Stomach (tissue), 9 donors: ENCODE results near the gene ONECUT3. TPM values are rescaled to one million over a fixed set of nuclear protein-coding genes. Genes with fewer than 3 reads are reported as not detected.

Source experiments
- DNase-seq, 2 donors: peaks; one replicate each; pipeline versions ENCODE4 v3.0.0 to v3.0.0-alpha.2; 2013 to 2019
- H3K27ac ChIP-seq, 5 donors: fragments of 200-600 bp in 4 of 5; sonication (generic) in 4 of 5; one replicate each; pipeline ENCODE4 v1.5.1; 2013 to 2019; ENCODE audit warnings: mild to moderate bottlenecking in 1 of 5, moderate library complexity in 1 of 5
- H3K27me3 ChIP-seq, 3 donors: fragments of 200-600 bp; sonication (generic); one replicate each; pipeline ENCODE4 v1.5.1; 2017 to 2019; ENCODE audit warnings: mixed run types in 1 of 3
- H3K36me3 ChIP-seq, 4 donors: fragments of 200-600 bp; sonication (generic); 1 replicate in 3 of 4; 2 replicates in 1 of 4; pipeline ENCODE4 v1.5.1; 2016 to 2019
- H3K4me1 ChIP-seq, 4 donors: fragments of 200-600 bp; sonication (generic); one replicate each; pipeline ENCODE4 v1.5.1; 2016 to 2019
- H3K4me3 ChIP-seq, 4 donors: fragments of 200-600 bp; sonication (generic) in 3 of 4; one replicate each; pipeline ENCODE4 v1.5.1; 2016 to 2019; ENCODE audit warnings: mild to moderate bottlenecking in 1 of 4
- H3K9me3 ChIP-seq, 4 donors: fragments of 200-600 bp; sonication (generic); one replicate each; pipeline ENCODE4 v1.5.1; 2016 to 2019
- EP300 ChIP-seq: sonication (generic); formaldehyde crosslinking; IDR thresholded peaks from one replicate; pipeline ENCODE4 v1.6.1; 2017; ENCODE audit warnings: antibody characterized with exemption
- POLR2A ChIP-seq, 4 donors: fragments of 450-650 bp; IDR thresholded peaks; one replicate each; pipeline ENCODE4 v1.6.1; 2016; ENCODE audit warnings: antibody characterized with exemption in 4 of 4, control low read depth in 2 of 4, mild to moderate bottlenecking in 1 of 4, moderate library complexity in 1 of 4
- POLR2AphosphoS5 ChIP-seq, 3 donors: sonication (generic); formaldehyde crosslinking; IDR thresholded peaks; one replicate each; pipeline ENCODE4 v1.6.1; 2016; ENCODE audit warnings: antibody characterized with exemption in 3 of 3
- WGBS, 5 donors: extraction: QIAGEN DNeasy Blood & Tissue Kit in 3 of 5; methylation state at CpG; one replicate each; pipeline versions ENCODE4 v1.1.5 to v1.1.7; 2013 to 2018; 5-methylcytosine and 5-hydroxymethylcytosine counted together
- intact Hi-C: fragments of 100-400 bp; cut with DNase I; formaldehyde crosslinking; loops from one replicate; pipeline ENCODE4 v1.15.1; 2023; ENCODE audit warnings: low total_unique reads
- polyA plus RNA-seq, 3 donors: library from polyadenylated mRNA; stranded (reverse); fragments of 200-250 nt; gene quantifications; one replicate each; pipeline ENCODE4 v1.2.3, GENCODE V29; 2013
- total RNA-seq, 5 donors: library from RNA; depleted of rRNA; stranded (reverse); fragments of >200 nt; gene quantifications; one replicate each; pipeline versions ENCODE4 v1.1.0 to v1.2.3, GENCODE V29; 2014 to 2016
- TF ChIP-seq, protein P1 (sequence below), 7 experiments: fragments of 450-650 bp in 4 of 7; fragments of 200-600 bp in 3 of 7; sonication (generic) in 3 of 7; IDR thresholded peaks; one replicate each; pipeline ENCODE4 v1.5.1; 2016 to 2019; ENCODE audit warnings: antibody characterized with exemption in 7 of 7, control low read depth in 2 of 7, mild to moderate bottlenecking in 1 of 7
- donor health status: healthy with polysubstance abuse.
- donor health status: Bipolar disorder and iron deficiency.
- donor health status: healthy.

The ONECUT3 gene
- total and polyA plus RNA-seq, 8 donors, result 0.13 to 0.37 (median 0.29) TPM; not detected in 5

GRCh38 chr19:1717970-1718264 is 35.4 kb upstream of the ONECUT3 start:
- intact Hi-C loops, result no loop called here
- Histone ChIP-seq H3K4me3 (no peak overlapping the region), H3K27me3 (peaks cover 5 to 99% (median 55%) of the 10 kb centered on the region in 3 donors), H3K36me3 (no peaks in the 10 kb centered on the region), H3K9me3 (no peaks in the 10 kb centered on the region), H3K27ac (no peak overlapping the region), H3K4me1 (peaks cover 0 to 8% (median 3%) of the 10 kb centered on the region in 4 donors)
- WGBS, 5 donors, result 58 to 93% (median 81%) methylated on average over 1 to 2 of the region's 2 CpGs
- TF ChIP-seq EP300 (no peak), POLR2AphosphoS5 (IDR thresholded peaks at IDR 0.05) (no peak), POLR2A (IDR thresholded peaks at IDR 0.05) (no peak)
- TF ChIP-seq, protein P1, sequence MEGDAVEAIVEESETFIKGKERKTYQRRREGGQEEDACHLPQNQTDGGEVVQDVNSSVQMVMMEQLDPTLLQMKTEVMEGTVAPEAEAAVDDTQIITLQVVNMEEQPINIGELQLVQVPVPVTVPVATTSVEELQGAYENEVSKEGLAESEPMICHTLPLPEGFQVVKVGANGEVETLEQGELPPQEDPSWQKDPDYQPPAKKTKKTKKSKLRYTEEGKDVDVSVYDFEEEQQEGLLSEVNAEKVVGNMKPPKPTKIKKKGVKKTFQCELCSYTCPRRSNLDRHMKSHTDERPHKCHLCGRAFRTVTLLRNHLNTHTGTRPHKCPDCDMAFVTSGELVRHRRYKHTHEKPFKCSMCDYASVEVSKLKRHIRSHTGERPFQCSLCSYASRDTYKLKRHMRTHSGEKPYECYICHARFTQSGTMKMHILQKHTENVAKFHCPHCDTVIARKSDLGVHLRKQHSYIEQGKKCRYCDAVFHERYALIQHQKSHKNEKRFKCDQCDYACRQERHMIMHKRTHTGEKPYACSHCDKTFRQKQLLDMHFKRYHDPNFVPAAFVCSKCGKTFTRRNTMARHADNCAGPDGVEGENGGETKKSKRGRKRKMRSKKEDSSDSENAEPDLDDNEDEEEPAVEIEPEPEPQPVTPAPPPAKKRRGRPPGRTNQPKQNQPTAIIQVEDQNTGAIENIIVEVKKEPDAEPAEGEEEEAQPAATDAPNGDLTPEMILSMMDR (IDR thresholded peaks at IDR 0.05), result no peak
- DNase-seq, result no peak

GRCh38 chr19:1718420-1719291 is 34.6 kb upstream of the ONECUT3 start:
- H3K9me3 ChIP-seq, result no peaks in the 10 kb centered on the region
- no peaks in the 10 kb centered on the region for H3K36me3 ChIP-seq
- no peak overlapping the region for H3K27ac ChIP-seq
- peaks cover 0 to 8% (median 3%) of the 10 kb centered on the region in 4 donors for H3K4me1 ChIP-seq
- intact Hi-C loops, result no loop called here
- no peak for TF ChIP-seq EP300
- TF ChIP-seq, protein P1 (IDR thresholded peaks at IDR 0.05), result no peak
- no peak for TF ChIP-seq POLR2AphosphoS5 (IDR thresholded peaks at IDR 0.05)
- TF ChIP-seq POLR2A (IDR thresholded peaks at IDR 0.05), result no peak
- WGBS, 5 donors, result 4 to 8% (median 5%) methylated on average over 29 to 50 of the region's 50 CpGs
- no peak overlapping the region for H3K4me3 ChIP-seq
- peaks cover 5 to 99% (median 55%) of the 10 kb centered on the region in 3 donors for H3K27me3 ChIP-seq
- DNase-seq, result no peak

DNA sequence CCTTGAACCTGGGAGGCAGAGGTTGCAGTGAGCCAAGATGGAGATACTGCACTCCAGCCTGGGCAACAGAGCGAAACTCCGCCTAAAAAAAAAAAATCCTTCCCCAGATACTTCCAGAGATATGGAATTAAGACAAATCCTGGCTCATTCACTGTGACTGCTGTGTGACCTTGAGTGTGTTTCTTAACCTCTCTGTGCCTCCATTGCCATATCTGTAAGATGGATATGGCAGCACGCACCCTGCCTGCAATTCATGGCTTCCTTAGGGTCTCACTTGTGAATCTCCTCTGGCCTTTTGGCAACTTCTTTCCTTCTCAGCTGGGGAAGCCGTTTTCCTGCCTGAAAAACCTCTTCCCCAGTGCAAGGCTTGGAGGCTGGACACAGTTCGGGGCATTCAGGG is 33.8 kb upstream of the ONECUT3 start:
- peaks cover 5 to 99% (median 51%) of the 10 kb centered on the region in 3 donors for H3K27me3 ChIP-seq

DNA sequence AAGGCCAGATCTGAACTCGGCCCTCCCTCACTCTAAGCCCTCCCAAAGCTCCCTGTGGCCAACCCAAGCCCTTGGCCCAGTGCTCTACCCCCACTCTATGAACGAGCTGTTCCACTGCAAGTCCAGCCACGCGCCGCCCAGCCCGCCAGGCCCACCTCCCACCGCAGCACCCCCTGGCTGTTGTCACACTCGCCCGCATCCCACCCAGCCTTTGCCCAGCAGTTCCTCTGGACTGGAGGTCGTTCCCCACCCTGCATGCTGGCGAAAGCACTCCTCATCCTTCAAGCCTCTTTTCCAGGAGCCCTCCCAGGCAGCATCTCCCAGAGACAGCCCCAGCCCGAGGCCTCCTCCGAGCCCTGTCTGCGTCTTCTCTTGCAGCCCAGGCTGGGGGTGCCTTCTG is 33.1 kb upstream of the ONECUT3 start:
- intact Hi-C loops, result no loop called here
- Histone ChIP-seq H3K27me3 (peaks cover 5 to 100% (median 51%) of the 10 kb centered on the region in 3 donors), H3K9me3 (no peaks in the 10 kb centered on the region), H3K4me3 (no peak overlapping the region), H3K27ac (no peak overlapping the region), H3K36me3 (no peaks in the 10 kb centered on the region), H3K4me1 (peaks cover 0 to 11% (median 4%) of the 10 kb centered on the region in 4 donors)
- no peak for DNase-seq
- 41 to 53% (median 51%) methylated on average over 14 of the region's 14 CpGs for WGBS, 5 donors
- TF ChIP-seq POLR2A (IDR thresholded peaks at IDR 0.05), result no peak
- TF ChIP-seq, protein P1 (IDR thresholded peaks at IDR 0.05), result no peak
- no peak for TF ChIP-seq POLR2AphosphoS5 (IDR thresholded peaks at IDR 0.05)
- no peak for TF ChIP-seq EP300

More for the DNA sequence above, 33.8 kb upstream of the ONECUT3 start:
- Histone ChIP-seq H3K9me3 (no peaks in the 10 kb centered on the region), H3K27ac (no peak overlapping the region), H3K4me1 (peaks cover 0 to 8% (median 3%) of the 10 kb centered on the region in 4 donors), H3K4me3 (no peak overlapping the region), H3K36me3 (no peaks in the 10 kb centered on the region)
- WGBS, 5 donors, result 66 to 76% (median 72%) methylated on average over 5 of the region's 5 CpGs
- DNase-seq, result no peak
- TF ChIP-seq EP300 (no peak), POLR2AphosphoS5 (IDR thresholded peaks at IDR 0.05) (no peak), POLR2A (IDR thresholded peaks at IDR 0.05) (no peak)
- TF ChIP-seq, protein P1 (IDR thresholded peaks at IDR 0.05), result no peak
- intact Hi-C loops, result no loop called here
